DMS79 (cell line): ENCODE data around the gene MSRB3.

Experiments used
- DNase-seq: peaks from one replicate; lab custom pipeline; 2025; lab: John Stamatoyannopoulos, UW

Gene MSRB3

DNA sequence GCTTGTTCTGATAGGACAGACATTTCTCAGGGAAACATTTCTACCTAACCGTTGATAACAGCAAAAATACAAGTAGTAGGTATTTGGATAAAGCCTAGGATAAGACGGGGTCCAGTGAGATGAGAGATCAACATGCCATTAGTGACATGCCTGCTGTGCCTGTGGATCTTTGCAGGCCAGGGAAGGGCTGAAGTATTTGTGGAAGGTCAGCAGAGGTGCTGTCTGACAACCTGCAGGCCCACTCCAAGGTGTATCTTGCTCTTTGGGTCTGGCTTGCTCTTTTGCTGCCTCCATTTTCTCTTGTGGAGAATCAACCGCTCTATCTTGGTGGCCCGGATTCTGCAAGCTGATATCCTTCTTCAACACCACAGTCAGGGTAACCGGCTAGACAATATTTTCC lies 46.7 kb downstream of the MSRB3 start:
- no peak for DNase-seq

- no peak for DNase-seq
These were observed 48.1 kb downstream of the MSRB3 start for GRCh38 chr12:65326616-65327015.

GRCh38 chr12:65327207-65328076 lies 49.0 kb downstream of the MSRB3 start:
- DNase-seq: no peak

- no peak for DNase-seq
These were observed 51.2 kb downstream of the MSRB3 start for GRCh38 chr12:65329721-65330120.

DNA sequence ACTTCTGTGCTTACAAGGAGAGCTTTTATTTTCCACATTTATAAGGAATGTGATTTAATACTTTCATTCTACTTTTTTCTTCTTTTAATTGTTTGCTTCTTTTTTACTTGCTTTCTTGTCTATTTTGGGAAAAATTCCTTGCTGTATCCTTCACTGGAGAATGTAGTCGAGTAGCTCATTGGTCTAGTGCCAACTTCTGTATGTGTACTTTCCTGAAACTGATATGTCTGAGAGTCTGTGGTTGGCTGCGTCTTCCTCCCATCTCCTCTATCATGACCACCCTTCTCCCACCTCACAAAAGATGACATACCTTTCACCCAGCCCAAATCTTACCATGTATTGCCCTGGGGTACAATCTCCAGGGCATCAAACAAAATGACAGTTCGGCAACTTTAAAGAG lies 51.8 kb downstream of the MSRB3 start:
- no peak for DNase-seq

DNA sequence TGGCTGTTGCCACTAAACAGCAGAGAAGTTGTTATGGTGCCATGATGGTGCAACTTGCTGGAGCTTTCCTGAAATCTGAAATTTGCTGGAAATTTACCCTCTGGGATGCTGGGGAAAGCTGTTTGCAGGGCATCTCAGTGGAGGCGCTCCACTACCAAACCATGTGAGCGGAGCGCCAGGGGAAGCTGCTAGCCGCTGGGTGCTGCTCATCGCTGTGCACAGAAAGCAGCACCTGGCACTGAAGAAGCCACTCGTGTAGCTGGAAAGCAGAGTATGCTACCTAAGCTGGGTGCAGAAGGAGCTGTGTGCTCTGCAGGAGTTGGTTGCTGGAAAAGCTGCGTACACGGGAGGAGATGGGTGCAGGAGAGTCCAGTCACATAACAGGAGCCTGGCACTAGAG lies 53.0 kb downstream of the MSRB3 start:
- no peak for DNase-seq

- no peak for DNase-seq
These were observed 55.2 kb downstream of the MSRB3 start for GRCh38 chr12:65333649-65334048.

GRCh38 chr12:65334521-65334920 lies 56.0 kb downstream of the MSRB3 start:
- DNase-seq: no peak

GRCh38 chr12:65335021-65335714 lies 56.7 kb downstream of the MSRB3 start:
- no peak for DNase-seq

- DNase-seq: no peak
These were observed 57.5 kb downstream of the MSRB3 start for GRCh38 chr12:65335981-65336380.

- DNase-seq: no peak
These were observed 60.7 kb downstream of the MSRB3 start for GRCh38 chr12:65339161-65339560.

DNA sequence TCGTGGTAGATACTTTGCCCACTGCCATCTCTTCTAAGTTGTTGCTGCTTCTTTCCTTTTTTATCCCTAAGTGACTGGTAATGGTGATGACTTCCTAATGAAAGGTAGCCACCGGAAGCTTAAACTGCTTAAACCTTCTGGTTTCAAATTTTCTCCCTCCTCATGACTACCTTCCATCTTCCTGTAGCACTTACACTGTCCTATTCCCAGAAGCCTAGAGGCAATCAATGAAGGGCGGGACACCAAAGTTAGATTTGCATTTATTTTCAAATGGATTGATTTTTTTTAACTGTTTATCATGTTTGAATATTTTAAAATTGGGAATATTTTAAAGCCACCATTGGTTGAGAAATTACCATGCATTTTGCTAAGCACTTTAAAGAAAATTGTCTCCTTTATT lies 64.7 kb downstream of the MSRB3 start:
- no peak for DNase-seq

DNA sequence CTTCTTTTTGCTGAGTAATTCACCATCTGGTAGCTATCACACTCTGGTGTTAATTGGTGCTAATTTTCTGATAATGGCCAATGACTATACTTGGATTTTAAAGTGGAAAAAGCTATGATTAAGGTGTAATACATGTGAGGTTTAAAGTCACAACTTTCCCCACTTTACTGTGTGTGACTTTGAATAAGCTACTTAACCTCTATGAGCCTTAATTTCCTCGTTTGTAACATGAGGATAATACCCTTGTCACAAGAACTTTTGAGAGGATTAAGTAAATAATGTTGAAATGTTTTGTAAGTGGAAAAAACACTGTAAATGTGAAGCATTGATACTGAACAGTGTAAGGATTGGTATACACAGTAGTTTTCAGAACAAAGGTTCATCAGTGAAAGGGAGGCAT lies 65.3 kb downstream of the MSRB3 start:
- DNase-seq: no peak

GRCh38 chr12:65355461-65355860 lies 77.0 kb downstream of the MSRB3 start:
- no peak for DNase-seq

GRCh38 chr12:65362234-65363031 lies 84.0 kb downstream of the MSRB3 start:
- no peak for DNase-seq

GRCh38 chr12:65364046-65364445 lies 85.6 kb downstream of the MSRB3 start:
- no peak for DNase-seq

- DNase-seq: no peak
These were observed 88.9 kb downstream of the MSRB3 start for GRCh38 chr12:65367396-65367795.

DNA sequence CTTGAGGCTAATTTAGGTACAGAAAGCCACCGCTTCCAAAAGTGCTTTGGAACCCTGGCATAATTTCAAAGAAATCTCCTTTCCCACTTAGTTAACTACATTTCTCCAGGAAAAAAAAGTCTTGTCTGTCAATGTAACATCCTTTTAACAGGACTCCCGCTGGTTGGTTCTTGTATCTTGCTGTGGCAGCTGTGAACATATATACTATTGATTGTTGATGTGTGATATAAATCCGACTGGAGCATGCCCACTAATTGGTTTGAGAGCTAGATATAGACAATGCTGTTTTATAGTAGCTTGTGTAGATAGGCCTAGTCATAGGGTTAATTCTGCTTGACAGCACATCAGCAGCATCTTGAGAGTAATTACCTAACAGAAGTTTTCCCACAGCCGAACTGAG lies 89.6 kb downstream of the MSRB3 start:
- DNase-seq: no peak

- DNase-seq: no peak
These were observed 94.1 kb downstream of the MSRB3 start for GRCh38 chr12:65372574-65372973.

GRCh38 chr12:65384240-65384639 lies 105.8 kb downstream of the MSRB3 start:
- no peak for DNase-seq

- no peak for DNase-seq
These were observed 108.9 kb downstream of the MSRB3 start for GRCh38 chr12:65387396-65387795.

DNA sequence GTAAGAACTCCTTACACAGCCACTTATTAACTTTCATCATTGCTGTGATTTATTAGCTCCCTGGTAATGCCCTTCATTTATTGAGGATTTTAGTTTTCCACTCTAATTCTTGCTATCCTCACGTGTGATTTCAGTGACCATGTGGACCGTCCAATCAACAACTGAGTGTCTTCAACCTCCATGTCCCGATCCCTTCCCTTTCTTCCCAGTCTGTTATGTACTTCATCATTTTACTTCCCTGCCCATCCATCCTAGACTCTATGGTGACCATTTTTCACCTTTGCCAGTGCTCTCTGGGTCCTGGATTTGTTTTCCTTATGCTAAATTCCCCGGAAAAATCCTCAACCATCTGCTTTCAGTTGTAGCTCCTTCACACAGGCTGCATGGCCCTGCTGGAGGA lies 111.0 kb downstream of the MSRB3 start:
- no peak for DNase-seq

- no peak for DNase-seq
These were observed 113.2 kb downstream of the MSRB3 start for GRCh38 chr12:65391711-65392110.
